ENCODE measurements around the gene HACD3.
"Not testable (repeated sequence)": the region's sequence is repeated elsewhere in the genome, so short reads cannot be mapped to it uniquely, and the experiment has no call there.

HACD3 gene

GRCh38 chr15:65541231-65541820 is 11.1 kb downstream of the HACD3 start:
- FAIRE-seq: no peak
- TF ChIP-seq SPI1 (IDR thresholded peaks at IDR 0.05; ENCODE audit: low read depth, low read length) (no peak), POU2F2 (IDR thresholded peaks at IDR 0.05; ENCODE audit: low read depth, low read length) (no peak), POLR2AphosphoS5 (IDR thresholded peaks at IDR 0.05; ENCODE audit: low read depth, low read length) (no peak), POLR2A (IDR thresholded peaks at IDR 0.05; ENCODE audit: low read depth, low read length) (no peak), PAX5 (IDR thresholded peaks at IDR 0.05; ENCODE audit: insufficient read depth, low read length, severe bottlenecking) (no peak), TAF1 (IDR thresholded peaks at IDR 0.05; ENCODE audit: low read depth, low read length) (no peak)

GRCh38 chr15:65547841-65548240 is 17.6 kb downstream of the HACD3 start:
- FAIRE-seq: no peak
- TF ChIP-seq POU2F2 (IDR thresholded peaks at IDR 0.05; ENCODE audit: low read depth, low read length) (no peak), PAX5 (IDR thresholded peaks at IDR 0.05; ENCODE audit: insufficient read depth, low read length, severe bottlenecking) (no peak), TAF1 (IDR thresholded peaks at IDR 0.05; ENCODE audit: low read depth, low read length) (no peak), POLR2A (IDR thresholded peaks at IDR 0.05; ENCODE audit: low read depth, low read length) (no peak), POLR2AphosphoS5 (IDR thresholded peaks at IDR 0.05; ENCODE audit: low read depth, low read length) (no peak)
- DNase-seq (ENCODE audit: insufficient read length, low spot score): no peak

More at GRCh38 chr15:65541231-65541820, 11.1 kb downstream of the HACD3 start:
- DNase-seq (ENCODE audit: insufficient read length, low spot score): no peak

- FAIRE-seq; DNase-seq (ENCODE audit: insufficient read length, low spot score): not testable (repeated sequence)
Measured at GRCh38 chr15:65549288-65549687, 19.0 kb downstream of the HACD3 start.

- FAIRE-seq (no peak), DNase-seq (ENCODE audit: insufficient read length, low spot score) (no peak)
Measured at GRCh38 chr15:65550681-65551098, 20.4 kb downstream of the HACD3 start.

GRCh38 chr15:65551183-65551582 is 20.9 kb downstream of the HACD3 start:
- TF ChIP-seq POLR2AphosphoS5 (IDR thresholded peaks at IDR 0.05; ENCODE audit: low read depth, low read length): no peak
- no peak for TF ChIP-seq POLR2A (IDR thresholded peaks at IDR 0.05; ENCODE audit: low read depth, low read length)
- TF ChIP-seq SPI1 (IDR thresholded peaks at IDR 0.05; ENCODE audit: low read depth, low read length): no peak
- no peak for TF ChIP-seq TAF1 (IDR thresholded peaks at IDR 0.05; ENCODE audit: low read depth, low read length)
- no peak for TF ChIP-seq PAX5 (IDR thresholded peaks at IDR 0.05; ENCODE audit: insufficient read depth, low read length, severe bottlenecking)
- no peak for TF ChIP-seq POU2F2 (IDR thresholded peaks at IDR 0.05; ENCODE audit: low read depth, low read length)
- no peak for FAIRE-seq
- no peak for DNase-seq (ENCODE audit: insufficient read length, low spot score)

More at GRCh38 chr15:65550681-65551098, 20.4 kb downstream of the HACD3 start:
- TF ChIP-seq POLR2AphosphoS5 (IDR thresholded peaks at IDR 0.05; ENCODE audit: low read depth, low read length) (no peak), TAF1 (IDR thresholded peaks at IDR 0.05; ENCODE audit: low read depth, low read length) (no peak), PAX5 (IDR thresholded peaks at IDR 0.05; ENCODE audit: insufficient read depth, low read length, severe bottlenecking) (no peak), POLR2A (IDR thresholded peaks at IDR 0.05; ENCODE audit: low read depth, low read length) (no peak), POU2F2 (IDR thresholded peaks at IDR 0.05; ENCODE audit: low read depth, low read length) (no peak), SPI1 (IDR thresholded peaks at IDR 0.05; ENCODE audit: low read depth, low read length) (no peak)

- DNase-seq (ENCODE audit: insufficient read length, low spot score); FAIRE-seq: not testable (repeated sequence)
Measured at GRCh38 chr15:65552851-65553250, 22.6 kb downstream of the HACD3 start.

- FAIRE-seq (no peak), DNase-seq (ENCODE audit: insufficient read length, low spot score) (no peak)
- no peak for TF ChIP-seq POLR2A (IDR thresholded peaks at IDR 0.05; ENCODE audit: low read depth, low read length)
- TF ChIP-seq SPI1 (IDR thresholded peaks at IDR 0.05; ENCODE audit: low read depth, low read length): no peak
- TF ChIP-seq PAX5 (IDR thresholded peaks at IDR 0.05; ENCODE audit: insufficient read depth, low read length, severe bottlenecking): no peak
- no peak for TF ChIP-seq POU2F2 (IDR thresholded peaks at IDR 0.05; ENCODE audit: low read depth, low read length)
- TF ChIP-seq POLR2AphosphoS5 (IDR thresholded peaks at IDR 0.05; ENCODE audit: low read depth, low read length): no peak
- no peak for TF ChIP-seq TAF1 (IDR thresholded peaks at IDR 0.05; ENCODE audit: low read depth, low read length)
Measured at GRCh38 chr15:65553691-65554090, 23.4 kb downstream of the HACD3 start.

GRCh38 chr15:65556622-65557021 is 26.4 kb downstream of the HACD3 start:
- no peak for TF ChIP-seq PAX5 (IDR thresholded peaks at IDR 0.05; ENCODE audit: insufficient read depth, low read length, severe bottlenecking)
- no peak for TF ChIP-seq SPI1 (IDR thresholded peaks at IDR 0.05; ENCODE audit: low read depth, low read length)
- TF ChIP-seq POU2F2 (IDR thresholded peaks at IDR 0.05; ENCODE audit: low read depth, low read length): no peak
- TF ChIP-seq POLR2A (IDR thresholded peaks at IDR 0.05; ENCODE audit: low read depth, low read length): no peak
- TF ChIP-seq POLR2AphosphoS5 (IDR thresholded peaks at IDR 0.05; ENCODE audit: low read depth, low read length): no peak
- no peak for TF ChIP-seq TAF1 (IDR thresholded peaks at IDR 0.05; ENCODE audit: low read depth, low read length)
- DNase-seq (ENCODE audit: insufficient read length, low spot score) (no peak), FAIRE-seq (no peak)

- no peak for TF ChIP-seq POU2F2 (IDR thresholded peaks at IDR 0.05; ENCODE audit: low read depth, low read length)
- no peak for TF ChIP-seq SPI1 (IDR thresholded peaks at IDR 0.05; ENCODE audit: low read depth, low read length)
- no peak for TF ChIP-seq POLR2AphosphoS5 (IDR thresholded peaks at IDR 0.05; ENCODE audit: low read depth, low read length)
- TF ChIP-seq POLR2A (IDR thresholded peaks at IDR 0.05; ENCODE audit: low read depth, low read length): no peak
- TF ChIP-seq TAF1 (IDR thresholded peaks at IDR 0.05; ENCODE audit: low read depth, low read length): no peak
- no peak for TF ChIP-seq PAX5 (IDR thresholded peaks at IDR 0.05; ENCODE audit: insufficient read depth, low read length, severe bottlenecking)
- DNase-seq (ENCODE audit: insufficient read length, low spot score) (no peak), FAIRE-seq (no peak)
Measured at GRCh38 chr15:65558336-65558735, 28.1 kb downstream of the HACD3 start.

- DNase-seq (ENCODE audit: insufficient read length, low spot score) (no peak), FAIRE-seq (no peak)
- TF ChIP-seq SPI1 (IDR thresholded peaks at IDR 0.05; ENCODE audit: low read depth, low read length) (no peak), POLR2AphosphoS5 (IDR thresholded peaks at IDR 0.05; ENCODE audit: low read depth, low read length) (no peak)
Measured at GRCh38 chr15:65558997-65559760, 28.9 kb downstream of the HACD3 start.
